ENCODE measurements around the gene SETD3.

The SETD3 gene

GRCh38 chr14:99497894-99498293, 17.2 kb upstream of the SETD3 start:
- no peak for DNase-seq (ENCODE audit: low read depth)

DNA sequence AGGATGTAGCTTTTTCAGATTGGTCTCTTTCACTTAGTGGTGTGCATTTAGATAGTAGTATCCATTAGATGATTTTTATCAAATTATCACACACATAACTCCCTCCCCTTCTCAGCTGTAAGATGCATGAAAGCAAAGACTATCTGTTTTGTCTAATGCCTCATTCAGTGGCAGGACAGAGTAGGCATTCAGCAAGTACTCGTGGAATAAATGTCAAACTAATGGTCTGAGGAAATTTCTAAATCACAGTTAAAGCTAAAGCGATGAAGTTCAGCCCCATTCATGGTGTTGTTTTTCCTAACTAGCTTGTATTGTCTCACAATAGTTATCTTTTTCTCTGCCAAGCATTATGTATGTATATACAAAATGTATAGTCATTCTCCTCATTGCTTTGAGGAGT, 16.7 kb upstream of the SETD3 start:
- DNase-seq (ENCODE audit: low read depth), result no peak

DNA sequence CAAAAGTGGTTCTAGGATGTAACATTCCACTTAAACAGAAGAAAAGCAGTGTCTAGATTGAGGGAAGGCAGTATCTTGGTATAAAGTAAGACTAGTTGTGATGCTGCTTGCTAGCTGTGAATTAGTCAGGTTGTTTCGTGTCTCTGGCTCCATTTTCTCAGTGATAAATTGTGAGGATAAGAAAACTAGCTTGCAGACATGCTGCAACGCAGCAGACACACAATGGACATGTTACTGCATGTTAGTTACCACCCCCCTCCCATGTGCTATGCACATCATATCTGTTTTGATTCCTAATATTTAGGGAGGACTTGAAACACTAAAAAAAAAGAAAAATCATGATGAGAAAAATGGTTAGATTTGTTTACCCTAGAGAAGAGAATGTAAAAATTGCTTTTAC, 3.4 kb upstream of the SETD3 start:
- DNase-seq (ENCODE audit: low read depth), result no peak

DNA sequence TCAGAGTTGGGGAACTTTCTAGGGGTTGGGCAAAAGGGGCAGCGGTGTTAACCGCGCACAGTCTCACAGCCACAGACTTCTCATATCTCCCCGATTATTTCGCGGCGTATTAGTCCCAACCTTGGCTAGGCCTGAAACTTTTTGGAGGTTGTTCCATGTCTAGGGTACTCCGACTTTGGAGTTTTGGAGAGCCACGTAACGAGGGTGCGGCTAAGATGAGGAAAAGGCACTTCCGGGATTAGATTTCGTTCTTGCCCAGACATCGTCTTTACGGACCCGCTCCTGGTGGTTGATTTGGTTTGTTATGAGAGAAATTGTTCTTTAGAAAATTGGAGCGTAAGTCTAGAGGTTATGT, 1.1 kb upstream of the SETD3 start:
- DNase-seq (ENCODE audit: low read depth), result no peak

DNA sequence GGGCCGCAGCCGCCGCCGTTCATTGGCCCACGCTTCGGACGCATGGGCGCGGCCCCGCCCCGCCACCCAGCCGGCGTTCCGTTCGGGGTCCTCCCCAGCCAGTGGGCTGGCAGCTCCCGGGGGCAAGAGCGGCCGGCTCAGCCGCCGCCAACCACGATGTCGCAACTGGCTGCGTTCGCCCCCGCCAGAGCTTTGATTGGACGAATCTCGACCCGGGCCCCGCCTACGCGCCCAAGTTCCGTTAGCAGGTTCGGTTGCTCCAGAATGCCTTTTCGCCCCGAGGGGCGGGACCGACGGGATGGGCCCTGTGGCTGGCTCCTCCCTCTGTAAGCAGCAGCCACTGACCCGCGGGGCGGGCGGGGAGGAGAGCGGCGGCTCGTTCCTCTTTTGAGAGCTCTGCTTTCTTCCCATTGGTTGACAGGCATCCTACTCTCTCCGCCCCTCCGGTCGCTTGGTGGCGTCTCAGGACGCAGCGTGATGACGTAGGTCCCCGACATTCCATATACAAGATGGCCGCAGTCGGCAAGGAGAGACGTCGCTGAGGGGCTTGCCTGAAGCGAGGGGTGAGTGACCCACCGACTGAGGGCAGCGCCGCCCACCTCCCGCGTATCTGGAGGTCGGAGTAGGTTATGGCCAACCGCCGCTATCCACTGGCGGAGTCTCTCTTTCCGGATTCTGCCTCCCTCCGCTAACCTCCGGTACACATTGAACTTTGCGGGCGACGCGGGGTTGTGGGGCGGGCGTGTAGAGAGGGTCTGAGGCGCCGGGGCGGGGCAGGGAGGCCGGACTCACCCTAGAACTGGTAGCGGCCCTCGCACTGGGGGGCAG, 472 bp upstream of the SETD3 start, which contains the start of gene CCNK:
CCNK (plus strand) TSS at position 493 of the 828 bp plus-strand sequence. CDS start 11,269 bp downstream, outside the sequence.
- DNase-seq (ENCODE audit: low read depth), result peak; percentile 100

- DNase-seq (ENCODE audit: low read depth), result no peak
Measured at GRCh38 chr14:99479160-99479905, 1.3 kb downstream of the SETD3 start.

GRCh38 chr14:99478128-99478527, 2.5 kb downstream of the SETD3 start:
- no peak for DNase-seq (ENCODE audit: low read depth)

DNA sequence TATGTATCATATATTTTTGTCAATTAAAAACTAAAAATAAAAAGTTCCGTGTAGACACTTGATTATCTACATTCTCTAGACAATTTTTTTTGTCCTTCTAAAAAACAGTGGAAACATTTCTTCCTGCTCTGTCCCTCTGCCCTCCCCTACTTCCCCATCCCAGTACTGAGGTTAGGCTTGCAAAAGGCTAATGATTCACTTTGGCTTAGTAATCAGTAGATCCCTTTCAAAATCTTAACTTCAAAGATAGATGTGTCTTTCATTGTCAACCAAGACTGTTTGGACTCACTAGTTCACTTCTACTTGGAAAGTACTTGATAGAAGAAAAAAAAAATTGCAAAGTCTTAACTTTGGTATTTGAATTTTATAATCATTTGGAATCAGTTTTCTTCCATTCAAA, 3.8 kb downstream of the SETD3 start:
- no peak for DNase-seq (ENCODE audit: low read depth)

GRCh38 chr14:99475660-99476059, 5.0 kb downstream of the SETD3 start:
- DNase-seq (ENCODE audit: low read depth), result no peak

DNA sequence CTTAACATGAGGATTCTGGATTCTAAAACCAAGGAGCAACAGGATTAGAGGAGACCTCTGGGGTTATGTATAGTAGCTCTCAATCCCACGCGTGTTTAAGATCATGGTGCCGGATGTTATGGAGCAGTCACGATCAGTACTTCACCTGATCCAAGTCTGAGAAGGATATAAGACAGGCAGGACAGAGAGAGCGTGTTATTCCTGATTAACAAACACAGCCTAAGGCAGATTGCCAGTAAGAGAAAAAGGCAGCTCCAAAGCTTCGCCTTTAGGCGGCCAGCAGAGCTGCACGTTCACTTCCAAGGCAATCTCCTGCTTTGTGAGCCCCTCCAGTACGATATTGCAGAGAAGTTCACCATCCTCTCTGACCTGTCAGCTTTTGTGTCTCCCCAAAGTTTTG, 5.5 kb downstream of the SETD3 start:
- peak; percentile 14 for DNase-seq (ENCODE audit: low read depth)

DNA sequence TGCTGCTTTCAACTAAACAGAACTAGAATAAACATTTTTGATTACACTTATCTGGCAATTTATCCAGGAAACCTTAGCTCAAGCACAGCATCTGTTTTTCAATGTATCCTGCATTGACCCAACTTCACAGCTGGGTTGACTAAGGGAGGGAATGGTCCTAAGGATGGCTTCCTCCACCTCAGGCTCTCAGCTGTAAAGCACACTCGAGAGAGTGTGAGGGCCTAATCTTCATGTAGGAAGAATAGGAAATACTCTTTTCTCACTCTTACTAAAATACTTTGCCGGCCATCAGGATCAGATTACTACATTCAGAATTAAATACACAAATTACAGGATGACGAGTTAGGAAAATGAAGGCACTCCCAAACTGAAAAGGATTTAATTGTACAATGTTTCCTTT, 7.2 kb downstream of the SETD3 start:
- DNase-seq (ENCODE audit: low read depth), result no peak

DNA sequence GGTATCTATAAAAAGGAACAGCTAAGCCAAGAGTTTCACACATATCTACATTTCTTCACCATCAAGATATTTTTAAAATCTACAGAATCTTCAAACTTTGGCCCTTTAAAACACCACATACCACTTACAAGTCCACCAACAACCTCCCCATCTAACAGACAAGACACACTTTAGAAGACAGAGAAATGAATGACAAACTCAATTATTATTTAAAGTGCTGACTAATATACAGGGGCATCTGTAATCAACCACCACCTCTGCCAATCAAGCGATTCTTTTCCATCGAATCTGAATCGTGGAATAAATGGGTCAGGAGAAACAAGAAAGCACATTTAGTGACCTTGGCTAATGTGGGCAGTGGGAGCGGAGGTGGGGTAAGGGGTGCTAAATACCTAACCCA, 7.7 kb downstream of the SETD3 start:
- no peak for DNase-seq (ENCODE audit: low read depth)

GRCh38 chr14:99471731-99472130, 8.9 kb downstream of the SETD3 start:
- no peak for DNase-seq (ENCODE audit: low read depth)

DNA sequence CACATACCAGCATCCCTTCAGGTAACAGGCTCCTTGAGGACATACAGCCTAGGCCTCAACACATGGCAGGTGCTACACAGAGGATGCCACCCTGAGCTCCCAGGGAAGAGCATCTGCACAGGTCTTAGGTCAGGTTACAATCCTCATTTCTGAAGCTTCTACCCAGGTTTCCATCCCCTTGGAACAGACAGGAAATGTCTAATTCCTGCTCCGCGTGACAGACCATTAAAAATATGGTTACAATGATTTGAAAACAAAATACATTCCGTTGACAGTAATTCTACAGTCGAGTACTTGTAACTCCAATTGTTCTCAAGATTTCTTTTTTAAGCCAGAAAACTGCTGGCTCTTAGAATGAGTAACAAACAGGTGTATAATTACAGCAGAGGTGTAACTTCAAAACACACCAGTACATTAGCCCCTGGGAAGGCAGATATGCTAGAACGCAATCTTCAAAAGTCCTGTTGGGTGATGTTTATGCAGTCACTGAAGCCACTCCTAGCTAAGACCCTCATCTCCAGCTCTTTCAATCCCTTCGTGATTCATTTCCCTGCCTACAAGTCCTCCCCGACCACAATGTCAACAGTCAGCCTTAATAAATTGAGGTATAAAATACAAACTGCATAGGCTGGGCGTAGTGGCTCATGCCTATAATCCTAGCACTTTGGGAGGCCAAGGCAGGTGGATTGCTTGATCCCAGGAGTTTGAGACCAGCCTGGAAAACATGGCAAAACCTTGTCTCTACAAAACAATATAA, 11.6 kb downstream of the SETD3 start:
- DNase-seq (ENCODE audit: low read depth), result no peak

- DNase-seq (ENCODE audit: low read depth), result no peak
Measured at GRCh38 chr14:99468081-99468480, 12.6 kb downstream of the SETD3 start.

- no peak for DNase-seq (ENCODE audit: low read depth)
Measured at GRCh38 chr14:99467336-99468078, 13.2 kb downstream of the SETD3 start.

DNA sequence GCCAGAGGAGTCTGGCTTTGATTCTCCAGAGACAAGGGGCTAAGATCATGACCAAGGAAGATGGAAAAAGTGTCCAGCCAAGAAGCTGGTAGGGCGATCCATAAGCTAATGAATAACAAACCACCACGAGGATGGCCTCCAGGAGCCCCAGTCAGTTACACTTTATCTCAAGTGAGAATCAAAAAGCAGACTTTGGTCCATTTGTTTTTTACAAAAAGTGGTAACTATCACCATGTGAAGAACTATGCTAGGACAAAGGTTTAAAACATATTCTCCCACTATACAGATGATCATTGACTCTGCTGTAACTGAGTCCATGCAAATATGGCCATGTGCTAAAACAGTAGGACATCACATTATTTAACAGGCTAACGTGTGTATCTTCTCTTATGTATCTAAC, 13.9 kb downstream of the SETD3 start:
- DNase-seq (ENCODE audit: low read depth), result no peak

DNA sequence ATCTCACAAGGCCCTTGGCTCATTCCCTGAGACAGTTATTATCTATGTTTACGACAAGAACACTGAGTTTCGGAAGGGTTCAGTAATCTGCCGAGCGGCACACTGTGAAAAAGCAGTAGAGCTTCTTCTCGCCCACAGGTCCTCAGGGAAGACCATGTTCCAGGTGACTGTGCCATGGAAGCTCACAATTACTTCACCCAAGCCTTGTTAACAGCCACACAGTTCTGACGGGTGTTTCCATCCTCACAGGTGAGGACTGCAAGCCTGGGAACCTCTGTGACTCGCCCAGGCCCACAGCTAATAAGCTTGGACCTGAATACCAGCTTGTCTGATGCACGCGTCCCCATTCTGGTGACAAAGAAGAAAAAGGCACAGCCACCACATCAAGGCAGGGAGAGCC, 15.4 kb downstream of the SETD3 start:
- DNase-seq (ENCODE audit: low read depth), result no peak

DNA sequence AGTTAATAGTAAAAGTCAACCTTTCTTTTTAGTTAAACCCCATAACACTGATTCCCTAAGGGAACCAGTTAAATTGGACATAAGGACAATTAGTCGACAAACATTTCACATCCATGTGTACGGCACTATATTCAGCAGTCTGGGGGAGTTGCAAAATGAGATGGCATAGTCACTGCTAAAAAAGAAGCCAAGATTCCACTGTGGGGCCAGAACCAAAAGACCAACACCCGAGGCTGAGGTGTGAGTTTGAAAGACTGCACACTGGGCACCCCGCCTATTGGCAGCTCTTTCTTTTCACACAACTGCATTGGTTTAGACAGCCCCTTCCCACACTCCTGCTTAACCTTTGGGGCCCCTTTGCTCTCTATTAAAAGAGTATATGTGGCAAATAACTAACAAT, 16.7 kb downstream of the SETD3 start:
- DNase-seq (ENCODE audit: low read depth), result no peak

DNA sequence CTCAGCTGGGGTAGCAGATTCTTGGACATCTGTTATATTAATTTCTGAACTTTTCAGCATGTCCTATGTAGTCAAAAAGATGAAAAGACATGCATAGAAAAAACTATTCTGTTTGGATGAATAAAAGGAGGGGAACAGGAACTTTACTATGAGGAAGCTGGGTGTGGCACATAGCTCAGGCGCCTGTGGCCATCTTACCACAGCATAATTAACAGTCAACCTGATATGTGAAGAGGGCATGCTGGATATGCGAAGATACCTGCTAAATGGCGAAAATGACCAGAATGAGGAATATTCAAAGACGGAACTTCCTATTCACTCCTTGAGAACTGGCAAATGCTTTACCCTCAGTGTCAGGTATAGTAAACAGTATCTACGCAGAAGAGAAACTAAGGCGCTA, 18.4 kb downstream of the SETD3 start:
- DNase-seq (ENCODE audit: low read depth), result no peak

GRCh38 chr14:99461411-99462085, 19.1 kb downstream of the SETD3 start:
- no peak for DNase-seq (ENCODE audit: low read depth)

- DNase-seq (ENCODE audit: low read depth), result no peak
Measured at GRCh38 chr14:99460793-99461192, 19.9 kb downstream of the SETD3 start.
